IMR-90 (cell line): ENCODE data around the gene FUT8. TPM values are rescaled to one million over a fixed set of nuclear protein-coding genes. Genes with fewer than 3 reads are reported as not detected.

Experiments used
- ATAC-seq: fragments of 200-7000 bp; cut with Tn5 transposase; 2 replicates; pipeline ENCODE4 v1.9.1; 2020; ENCODE audit warnings: low read depth, mild to moderate bottlenecking, moderate library complexity
- BruUV-seq: library from RNA; stranded (reverse); fragments of 400-500 nt; replicated peaks from 2 replicates; lab custom pipeline; 2021; lab: Mats Ljungman, UMichigan
- CTCF ChIA-PET: fragments of 300-600 bp; formaldehyde crosslinking; extraction: SDS; loops from one replicate; lab custom pipeline; 2021; ENCODE audit warnings: antibody characterized with exemption; lab: Yijun Ruan, JAX
- POLR2A ChIA-PET: fragments of 300-600 bp; sonication (Branson Sonifier 250); formaldehyde crosslinking; loops from one replicate; lab custom pipeline; 2022; ENCODE audit warnings: antibody characterized with exemption; ENCODE audit not compliant: unreplicated experiment; lab: Charles Lee
- DNase-seq: peaks from one replicate; pipeline ENCODE4 v3.0.0; 2013
- H2AFZ ChIP-seq: replicated peaks from 2 replicates; pipeline ENCODE3; 2013; ENCODE audit warnings: low read length, mild to moderate bottlenecking; ENCODE audit not compliant: poor library complexity
- H2AK5ac ChIP-seq: 2 replicates; pipeline ENCODE4 v1.6.1; 2013; ENCODE audit warnings: low read depth, low read length, inconsistent platforms
- H2AK9ac ChIP-seq: replicated peaks from 2 replicates; pipeline ENCODE3; 2013; ENCODE audit warnings: mild to moderate bottlenecking, low read depth, low read length, moderate library complexity; ENCODE audit not compliant: poor library complexity
- H2BK120ac ChIP-seq: 2 replicates; pipeline ENCODE4 v1.6.1; 2013; ENCODE audit warnings: low read depth, low read length, inconsistent platforms
- H2BK15ac ChIP-seq: 3 replicates; pipeline ENCODE4 v1.6.1; 2013; ENCODE audit warnings: low read depth, low read length, inconsistent platforms
- H2BK20ac ChIP-seq: 2 replicates; pipeline ENCODE4 v1.6.1; 2013; ENCODE audit warnings: low read depth, mild to moderate bottlenecking, inconsistent platforms, low read length, moderate library complexity
- H2BK5ac ChIP-seq: 2 replicates; pipeline ENCODE4 v1.6.1; 2013; ENCODE audit warnings: mild to moderate bottlenecking, low read depth, low read length, inconsistent platforms; ENCODE audit not compliant: poor library complexity, severe bottlenecking
- H3K14ac ChIP-seq: replicated peaks from 2 replicates; pipeline ENCODE4 v1.6.1; 2013; ENCODE audit warnings: low read depth, low read length, inconsistent platforms
- H3K18ac ChIP-seq: 2 replicates; pipeline ENCODE4 v1.6.1; 2013; ENCODE audit warnings: low read depth, low read length, control low read depth
- H3K23ac ChIP-seq: 2 replicates; pipeline ENCODE4 v1.6.1; 2013; ENCODE audit warnings: low read depth, low read length, inconsistent platforms
- H3K27ac ChIP-seq: 2 replicates; pipeline ENCODE4 v1.5.1; 2013; ENCODE audit warnings: mild to moderate bottlenecking, control low read depth, low read length; ENCODE audit not compliant: insufficient read depth
- H3K27me3 ChIP-seq: 2 replicates; pipeline ENCODE4 v1.6.1; 2013; ENCODE audit warnings: low read length; ENCODE audit not compliant: control insufficient read depth, insufficient read depth
- H3K36me3 ChIP-seq: 2 replicates; pipeline ENCODE4 v1.6.1; 2013; ENCODE audit warnings: low read length, mixed read lengths; ENCODE audit not compliant: control insufficient read depth, insufficient read depth
- H3K4ac ChIP-seq: 2 replicates; pipeline ENCODE4 v1.6.1; 2013; ENCODE audit warnings: low read depth, low read length, inconsistent platforms
- H3K4me1 ChIP-seq: 2 replicates; pipeline ENCODE4 v1.6.1; 2013; ENCODE audit warnings: low read length, mixed read lengths; ENCODE audit not compliant: control insufficient read depth, insufficient read depth
- H3K4me2 ChIP-seq: 2 replicates; pipeline ENCODE4 v1.6.1; 2013; ENCODE audit warnings: low read depth, mild to moderate bottlenecking, control low read depth, low read length, moderate library complexity
- H3K4me3 ChIP-seq: 2 replicates; pipeline ENCODE4 v1.5.1; 2013; ENCODE audit warnings: low read depth, mild to moderate bottlenecking, control low read depth, low read length, moderate library complexity; ENCODE audit not compliant: insufficient read depth
- H3K56ac ChIP-seq: 2 replicates; pipeline ENCODE4 v1.6.1; 2013; ENCODE audit warnings: low read length, inconsistent platforms; ENCODE audit not compliant: insufficient read depth; ENCODE audit errors: extremely low read depth
- H3K79me1 ChIP-seq, 2 experiments: 2 replicates each; pipeline ENCODE4 v1.6.1; 2013; ENCODE audit warnings: low read length in 2 of 2, inconsistent platforms in 1 of 2, low read depth in 1 of 2
- H3K9ac ChIP-seq: 2 replicates; pipeline ENCODE4 v1.6.1; 2013; ENCODE audit warnings: low read depth, low read length, control low read depth
- H3K9me1 ChIP-seq: 2 replicates; pipeline ENCODE4 v1.6.1; 2013; ENCODE audit warnings: low read length, inconsistent platforms; ENCODE audit not compliant: insufficient read depth
- H3K9me3 ChIP-seq: 2 replicates; pipeline ENCODE4 v1.6.1; 2013; ENCODE audit warnings: low read length; ENCODE audit not compliant: control insufficient read depth, insufficient read depth
- H4K20me1 ChIP-seq: 2 replicates; pipeline ENCODE4 v1.6.1; 2013; ENCODE audit warnings: low read length, inconsistent platforms; ENCODE audit not compliant: insufficient read depth
- H4K5ac ChIP-seq: 2 replicates; pipeline ENCODE4 v1.6.1; 2013; ENCODE audit warnings: mild to moderate bottlenecking, low read depth, low read length, control low read depth
- H4K8ac ChIP-seq, 2 experiments: 2 replicates each; pipeline ENCODE4 v1.6.1; 2013; ENCODE audit warnings: low read depth in 2 of 2, low read length in 2 of 2, control low read depth in 1 of 2, inconsistent platforms in 1 of 2
- H4K91ac ChIP-seq: 2 replicates; pipeline ENCODE4 v1.6.1; 2013; ENCODE audit warnings: low read depth, low read length, inconsistent platforms; ENCODE audit not compliant: insufficient read depth
- CEBPB ChIP-seq: IDR thresholded peaks from 2 replicates; pipeline ENCODE4 v1.6.1; 2012; ENCODE audit warnings: low read depth, low read length, improper control_type of control experiment
- CHD1 ChIP-seq: IDR thresholded peaks from 2 replicates; pipeline ENCODE4 v1.6.1; 2012; ENCODE audit warnings: low read depth, low read length, improper control_type of control experiment
- CTCF ChIP-seq: conservative IDR thresholded peaks from 2 replicates; pipeline ENCODE4 v1.5.1; 2012; ENCODE audit warnings: mild to moderate bottlenecking, low read depth, low read length, improper control_type of control experiment
- MAFK ChIP-seq: IDR thresholded peaks from 2 replicates; pipeline ENCODE4 v1.6.1; 2012; ENCODE audit warnings: low read depth, low read length, improper control_type of control experiment
- MAZ ChIP-seq: IDR thresholded peaks from 2 replicates; pipeline ENCODE4 v1.6.1; 2012; ENCODE audit warnings: low read depth, mild to moderate bottlenecking, low read length, improper control_type of control experiment, moderate library complexity, borderline replicate concordance
- MXI1 ChIP-seq: IDR thresholded peaks from 2 replicates; pipeline ENCODE4 v1.6.1; 2012; ENCODE audit warnings: low read depth, mild to moderate bottlenecking, low read length, moderate library complexity, borderline replicate concordance
- NFE2L2 ChIP-seq: fragments of 150-350 bp; IDR thresholded peaks from 2 replicates; pipeline ENCODE4 v1.6.1; 2016; ENCODE audit warnings: low read depth, mild to moderate bottlenecking, low read length
- RCOR1 ChIP-seq: IDR thresholded peaks from 2 replicates; pipeline ENCODE4 v1.6.1; 2012; ENCODE audit warnings: mild to moderate bottlenecking, low read length, improper control_type of control experiment; ENCODE audit not compliant: insufficient replicate concordance
- RFX5 ChIP-seq: IDR thresholded peaks from 2 replicates; pipeline ENCODE4 v1.8.0; 2012; ENCODE audit warnings: low read depth, mild to moderate bottlenecking, low read length, moderate library complexity
- WGBS, 2 experiments: methylation state at CpG; one replicate each; pipeline versions ENCODE4 v1.1.5 to v1.1.7; 2013; ENCODE audit warnings: missing lambda C conversion rate in 2 of 2; ENCODE audit not compliant: insufficient read length in 1 of 2; ENCODE audit errors: extremely low coverage in 2 of 2; 5-methylcytosine and 5-hydroxymethylcytosine counted together
- dilution Hi-C: fragments of 300-500 bp; cut with HindIII; formaldehyde crosslinking; loops from one replicate; pipeline ENCODE4 v1.14.3; 2018; ENCODE audit warnings: low sequenced_read_pairs; ENCODE audit not compliant: unreplicated experiment
- in situ Hi-C: fragments of 300-500 bp; cut with MboI; formaldehyde crosslinking; loops from 3 replicates; pipeline ENCODE4 v1.14.3; 2019; ENCODE audit warnings: low sequenced_read_pairs, inconsistent platforms, mixed read lengths
- intact Hi-C: fragments of 100-400 bp; cut with micrococcal nuclease; formaldehyde crosslinking; loops from 2 replicates; pipeline ENCODE4 v1.10.0; 2022
- polyA plus RNA-seq, 3 experiments: library from polyadenylated mRNA; depleted of rRNA; stranded (reverse); fragments of >200 nt; gene quantifications; 2 replicates each; pipeline ENCODE4 v1.2.3, GENCODE V29; 2012; ENCODE audit warnings: low replicate concordance in 1 of 3
- total RNA-seq: library from RNA; depleted of rRNA; stranded (reverse); fragments of >200 nt; gene quantifications from 2 replicates; pipeline ENCODE4 v1.2.3, GENCODE V29; 2012
- TF ChIP-seq, protein P1 (sequence below): fragments of 150-350 bp; IDR thresholded peaks from 2 replicates; pipeline ENCODE4 v1.6.1; 2017; ENCODE audit warnings: mild to moderate bottlenecking, antibody characterized with exemption, low read length, low read depth

The FUT8 gene
- total and polyA plus RNA-seq, 2 of the 4 experiments (the other 2 are of a cell fraction) = 15.6 to 72.9 TPM

DNA sequence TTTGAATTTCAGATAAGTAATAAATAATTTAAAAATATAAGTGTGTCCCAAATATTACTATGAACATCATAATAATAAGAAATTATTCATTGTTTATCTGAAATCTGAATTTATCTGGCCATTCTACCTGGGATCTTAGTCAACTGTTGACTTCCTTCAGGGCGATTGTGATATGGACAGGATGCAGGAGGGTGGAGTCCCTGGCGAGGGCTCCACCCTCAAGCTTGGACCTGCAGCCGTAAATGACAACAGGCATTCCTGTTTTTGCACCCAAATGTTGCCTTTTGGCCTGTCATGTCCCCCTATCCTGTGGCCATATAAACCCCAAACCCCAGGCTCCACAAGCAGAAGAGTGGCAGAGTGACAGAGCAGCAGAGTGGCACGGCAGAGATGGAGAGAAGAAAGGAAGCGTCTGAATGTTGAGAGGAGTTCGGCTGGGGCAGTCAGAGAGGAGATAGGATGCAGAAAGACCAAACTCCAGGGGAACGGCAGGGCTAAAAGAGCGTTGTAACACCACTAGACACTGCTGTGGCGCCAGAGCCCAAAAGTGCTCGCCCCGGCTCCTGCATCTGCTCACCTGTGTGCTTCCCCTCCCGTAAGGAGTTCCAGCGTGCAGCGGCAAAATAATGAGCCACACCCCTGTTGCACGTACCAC, 39.4 kb upstream of the FUT8 start:
- H3K9me3 ChIP-seq = no peaks in the 10 kb centered on the region
- ATAC-seq (no peak), DNase-seq (no peak)
- no peak overlapping the region for H2AK9ac ChIP-seq
- no peaks in the 10 kb centered on the region for H3K27me3 ChIP-seq
- H2BK5ac ChIP-seq = no peak overlapping the region
- no peak overlapping the region for H2BK120ac ChIP-seq
- H4K91ac ChIP-seq = no peak overlapping the region
- H3K4me1 ChIP-seq = no peaks in the 10 kb centered on the region; the same call in 1 of the 2 replicates
- no peaks in the 10 kb centered on the region for H4K20me1 ChIP-seq
- H3K4me3 ChIP-seq = no peak overlapping the region
- H3K18ac ChIP-seq = no peak overlapping the region
- WGBS, 2 experiments = 65% methylated on average over 8 of the region's 15 CpGs; no CpG with 5 or more reads in 1 of the 2 experiments
- TF ChIP-seq MAZ (no peak), RFX5 (no peak), MAFK (no peak), NFE2L2 (no peak), CTCF (no peak), CHD1 (no peak), CEBPB (no peak), MXI1 (no peak), RCOR1 (no peak)
- TF ChIP-seq, protein P1, sequence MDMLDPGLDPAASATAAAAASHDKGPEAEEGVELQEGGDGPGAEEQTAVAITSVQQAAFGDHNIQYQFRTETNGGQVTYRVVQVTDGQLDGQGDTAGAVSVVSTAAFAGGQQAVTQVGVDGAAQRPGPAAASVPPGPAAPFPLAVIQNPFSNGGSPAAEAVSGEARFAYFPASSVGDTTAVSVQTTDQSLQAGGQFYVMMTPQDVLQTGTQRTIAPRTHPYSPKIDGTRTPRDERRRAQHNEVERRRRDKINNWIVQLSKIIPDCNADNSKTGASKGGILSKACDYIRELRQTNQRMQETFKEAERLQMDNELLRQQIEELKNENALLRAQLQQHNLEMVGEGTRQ = no peak
- no peak overlapping the region; the same call in 1 of the 2 replicates for H3K4me2 ChIP-seq
- ChIA-PET CTCF (no interaction called here), POLR2A (no interaction called here)
- H3K79me1 ChIP-seq = no peaks in the 10 kb centered on the region
- H3K27ac ChIP-seq = no peak overlapping the region
- H2AK5ac ChIP-seq = no peak overlapping the region
- H3K14ac ChIP-seq = no peak overlapping the region
- peak overlapping the region; percentile 44 for H2AFZ ChIP-seq
- no peak overlapping the region for H2BK20ac ChIP-seq
- H3K23ac ChIP-seq = no peak overlapping the region
- no peak overlapping the region for H4K8ac ChIP-seq
- intact Hi-C loops (no loop called here), in situ Hi-C loops (no loop called here), dilution Hi-C loops (no loop called here)
- no peaks in the 10 kb centered on the region for H3K36me3 ChIP-seq
- H3K9ac ChIP-seq = no peak overlapping the region
- H4K5ac ChIP-seq = no peak overlapping the region
- no peaks in the 10 kb centered on the region for H3K9me1 ChIP-seq
- no peak overlapping the region for H3K56ac ChIP-seq
- BruUV-seq = no TSS peak
- H2BK15ac ChIP-seq = no peak overlapping the region
- no peak overlapping the region for H3K4ac ChIP-seq
